GM21381 (cell line): ENCODE measurements around the gene ZMYND8.
A peak's percentile ranks its signal among the peaks of the same experiment; 100 is the strongest.
"Not testable (repeated sequence)": the region's sequence is repeated elsewhere in the genome, so short reads cannot be mapped to it uniquely, and the experiment has no call there.

Experiments
- ATAC-seq: cut with Tn5 transposase; IDR thresholded peaks from one replicate; pipeline ENCODE4 v1.9.1; 2021; ENCODE audit warnings: mild to moderate bottlenecking, moderate library complexity; ENCODE audit not compliant: unreplicated experiment

Gene ZMYND8

GRCh38 chr20:47356526-47357295 lies at the start of gene ZMYND8:
ZMYND8 (minus strand) TSS chr20:47356699; CDS start chr20:47356670, 29 bp downstream.
- peak; percentile 44 for ATAC-seq

- ATAC-seq = no peak
These were observed 49.4 kb upstream of the ZMYND8 start for GRCh38 chr20:47405775-47406325.

GRCh38 chr20:47400685-47401084 lies 44.2 kb upstream of the ZMYND8 start:
- ATAC-seq = no peak

GRCh38 chr20:47397652-47398301 lies 41.3 kb upstream of the ZMYND8 start:
- no peak for ATAC-seq

- ATAC-seq = no peak
These were observed 40.4 kb upstream of the ZMYND8 start for GRCh38 chr20:47396762-47397476.

GRCh38 chr20:47393796-47394514 lies 37.5 kb upstream of the ZMYND8 start:
- ATAC-seq = not testable (repeated sequence)

- no peak for ATAC-seq
These were observed 36.2 kb upstream of the ZMYND8 start for GRCh38 chr20:47392721-47393073.

GRCh38 chr20:47392015-47392720 lies 35.7 kb upstream of the ZMYND8 start:
- ATAC-seq = no peak

GRCh38 chr20:47391276-47392010 lies 34.9 kb upstream of the ZMYND8 start:
- ATAC-seq = no peak

GRCh38 chr20:47389867-47390347 lies 33.4 kb upstream of the ZMYND8 start:
- ATAC-seq = no peak

- not testable (repeated sequence) for ATAC-seq
These were observed 29.5 kb upstream of the ZMYND8 start for GRCh38 chr20:47385968-47386367.

- ATAC-seq = no peak
These were observed 26.4 kb upstream of the ZMYND8 start for GRCh38 chr20:47382746-47383415.

- ATAC-seq = no peak
These were observed 24.0 kb upstream of the ZMYND8 start for GRCh38 chr20:47380481-47380880.

- ATAC-seq = no peak
These were observed 23.1 kb upstream of the ZMYND8 start for GRCh38 chr20:47379433-47380150.

GRCh38 chr20:47377122-47377722 lies 20.7 kb upstream of the ZMYND8 start:
- ATAC-seq = no peak

GRCh38 chr20:47376096-47376643 lies 19.7 kb upstream of the ZMYND8 start:
- ATAC-seq = not testable (repeated sequence)

GRCh38 chr20:47374121-47374520 lies 17.6 kb upstream of the ZMYND8 start:
- not testable (repeated sequence) for ATAC-seq
